ENCODE results near the gene GNG7. TPM values are rescaled to one million over a fixed set of nuclear protein-coding genes. Genes with fewer than 3 reads are reported as not detected.

Gene GNG7
- total and polyA plus RNA-seq, 10 of the 15 experiments (the other 5 are each of a cell fraction or from before 2014, with no cell fraction given): 1.9 to 13.6 (median 6.5) TPM

- TF ChIP-seq USF2 (IDR thresholded peaks at IDR 0.05; ENCODE audit: borderline replicate concordance, low read depth, low read length): no peak
Observed at GRCh38 chr19:2676823-2677222, 25.7 kb downstream of the GNG7 start (continued).

- no peak overlapping the region for H3K4me2 ChIP-seq (ENCODE audit: control insufficient read depth, insufficient read depth)
- no peaks in the 10 kb centered on the region for H4K20me1 ChIP-seq (ENCODE audit: control insufficient read depth, insufficient read depth)
- no peak overlapping the region for H3K4me3 ChIP-seq
- H3K9ac ChIP-seq (ENCODE audit: control insufficient read depth, insufficient read depth, low read length): no peak overlapping the region
- FAIRE-seq: no peak
- intact Hi-C loops (cut with micrococcal nuclease; ENCODE audit: unreplicated experiment): no loop called here
- DNase-seq (ENCODE audit: low read depth, low spot score): no peak
- H3K9me3 ChIP-seq (replicated peaks; ENCODE audit: control insufficient read depth, insufficient read depth, low read length): peaks cover 5% of the 10 kb centered on the region; the same call in 2 of the 3 replicates
- no peak overlapping the region for H3K27ac ChIP-seq (ENCODE audit: control insufficient read depth, insufficient read depth)
- 92% methylated on average over 11 of the region's 11 CpGs for WGBS (ENCODE audit: insufficient coverage, insufficient replicate concordance, low lambda C conversion rate, missing lambda C conversion rate)
- ChIA-PET SMC1A (ENCODE audit: uncharacterized antibody, unreplicated experiment) (no interaction called here), CTCF (no interaction called here), POLR2A (no interaction called here), RAD21 (ENCODE audit: unreplicated experiment) (no interaction called here)
- peaks cover 0 to 5% of the 10 kb centered on the region in 2 experiments; a peak in 1 of 4 replicates for H3K36me3 ChIP-seq (ENCODE audit: control insufficient read depth in 2 of 2, insufficient read depth in 2 of 2, low read length in 1 of 2)
- H3K27me3 ChIP-seq (replicated peaks in 1 of 2; ENCODE audit: control insufficient read depth in 2 of 2, insufficient read depth in 2 of 2, low read length in 1 of 2): no peaks in the 10 kb centered on the region
- peaks cover 23% of the 10 kb centered on the region for H3K4me1 ChIP-seq (ENCODE audit: control insufficient read depth, insufficient read depth, low read length)
- peaks cover 4% of the 10 kb centered on the region for H3K79me2 ChIP-seq (ENCODE audit: control insufficient read depth, insufficient read depth, low read length)
- ATAC-seq: no peak
- H2AFZ ChIP-seq (ENCODE audit: control insufficient read depth, low read depth, low read length): no peak overlapping the region
- no TSS peak for BruUV-seq (replicated peaks)
- in situ Hi-C loops (cut with MboI): no loop called here
- TF ChIP-seq BHLHE40 (IDR thresholded peaks at IDR 0.05; ENCODE audit: borderline replicate concordance in 1 of 2, low read depth in 2 of 2, low read length in 1 of 2) (no peak), IRF5 (IDR thresholded peaks at IDR 0.05; ENCODE audit: borderline replicate concordance) (no peak), TCF3 (IDR thresholded peaks at IDR 0.05; ENCODE audit: borderline replicate concordance, insufficient read depth, low read depth, low read length) (no peak), E2F4 (IDR thresholded peaks at IDR 0.05; ENCODE audit: low read depth, low read length) (no peak), ZBTB40 (IDR thresholded peaks at IDR 0.05; ENCODE audit: borderline replicate concordance) (no peak), BRCA1 (IDR thresholded peaks at IDR 0.05; ENCODE audit: low read depth, low read length) (no peak), CEBPZ (IDR thresholded peaks at IDR 0.05; ENCODE audit: low read depth, low read length) (no peak)
Observed at GRCh38 chr19:2675892-2676291, 26.6 kb downstream of the GNG7 start.

All from GM12878 (cell line).